Karpas-422 (cell line): ENCODE results near the gene IL1R1. TPM values are rescaled to one million over a fixed set of nuclear protein-coding genes. Genes with fewer than 3 reads are reported as not detected.

Experiments
- DNase-seq: peaks from one replicate; pipeline ENCODE4 v3.0.0-alpha.2; 2015
- H2AFZ ChIP-seq: fragments of 200-600 bp; sonication (generic); 2 replicates; pipeline ENCODE4 v1.6.1; 2014; ENCODE audit warnings: antibody characterized with exemption, low read length, mixed read lengths
- H3K27ac ChIP-seq: fragments of 200-600 bp; sonication (generic); 2 replicates; pipeline ENCODE4 v1.5.1; 2014; ENCODE audit warnings: mild to moderate bottlenecking, low read length, moderate library complexity
- H3K27me3 ChIP-seq: fragments of 200-600 bp; sonication (generic); 2 replicates; pipeline ENCODE4 v1.6.1; 2014; ENCODE audit warnings: low read length, mixed read lengths
- H3K36me3 ChIP-seq: fragments of 200-600 bp; sonication (generic); 2 replicates; pipeline ENCODE4 v1.6.1; 2014; ENCODE audit warnings: low read length, mixed read lengths; ENCODE audit not compliant: insufficient read depth
- H3K4me1 ChIP-seq: fragments of 200-600 bp; sonication (generic); 2 replicates; pipeline ENCODE4 v1.6.1; 2014; ENCODE audit warnings: mild to moderate bottlenecking, low read length, mixed read lengths
- H3K4me2 ChIP-seq: fragments of 200-600 bp; sonication (generic); 2 replicates; pipeline ENCODE4 v1.6.1; 2014; ENCODE audit warnings: low read length, low read depth, mild to moderate bottlenecking; ENCODE audit not compliant: poor library complexity, severe bottlenecking
- H3K4me3 ChIP-seq: fragments of 200-600 bp; sonication (generic); 2 replicates; pipeline ENCODE4 v1.5.1; 2014; ENCODE audit warnings: mild to moderate bottlenecking, antibody characterized with exemption, low read length, mixed read lengths
- H3K79me2 ChIP-seq: fragments of 200-600 bp; sonication (generic); 2 replicates; pipeline ENCODE4 v1.6.1; 2014; ENCODE audit warnings: mild to moderate bottlenecking, low read length, mixed read lengths
- H3K9ac ChIP-seq: fragments of 200-600 bp; sonication (generic); 2 replicates; pipeline ENCODE4 v1.6.0; 2014; ENCODE audit warnings: low read length
- H3K9me2 ChIP-seq: fragments of 200-600 bp; sonication (generic), shearing (Covaris generic); replicated peaks from 2 replicates; pipeline ENCODE4 v1.6.0; 2014; ENCODE audit warnings: mild to moderate bottlenecking, low read length, moderate library complexity; ENCODE audit not compliant: insufficient read depth
- H3K9me3 ChIP-seq: fragments of 300-700, 200-600 bp; sonication (generic); 2 replicates; pipeline ENCODE4 v1.6.1; 2014; ENCODE audit warnings: low read length, mixed read lengths
- H4K20me1 ChIP-seq: fragments of 200-600 bp; sonication (generic); 2 replicates; pipeline ENCODE4 v1.6.1; 2014; ENCODE audit warnings: mild to moderate bottlenecking, antibody characterized with exemption, low read length, low read depth; ENCODE audit not compliant: insufficient read depth
- total RNA-seq: library from RNA; depleted of rRNA; stranded (reverse); fragments of >200 nt; shearing (Covaris generic); gene quantifications from 2 replicates; pipeline ENCODE4 v1.2.3, GENCODE V29; 2014; ENCODE audit warnings: low replicate concordance; rRNA removed

IL1R1 gene
- total RNA-seq, 1 experiment from 2014 or later, result not detected

DNA sequence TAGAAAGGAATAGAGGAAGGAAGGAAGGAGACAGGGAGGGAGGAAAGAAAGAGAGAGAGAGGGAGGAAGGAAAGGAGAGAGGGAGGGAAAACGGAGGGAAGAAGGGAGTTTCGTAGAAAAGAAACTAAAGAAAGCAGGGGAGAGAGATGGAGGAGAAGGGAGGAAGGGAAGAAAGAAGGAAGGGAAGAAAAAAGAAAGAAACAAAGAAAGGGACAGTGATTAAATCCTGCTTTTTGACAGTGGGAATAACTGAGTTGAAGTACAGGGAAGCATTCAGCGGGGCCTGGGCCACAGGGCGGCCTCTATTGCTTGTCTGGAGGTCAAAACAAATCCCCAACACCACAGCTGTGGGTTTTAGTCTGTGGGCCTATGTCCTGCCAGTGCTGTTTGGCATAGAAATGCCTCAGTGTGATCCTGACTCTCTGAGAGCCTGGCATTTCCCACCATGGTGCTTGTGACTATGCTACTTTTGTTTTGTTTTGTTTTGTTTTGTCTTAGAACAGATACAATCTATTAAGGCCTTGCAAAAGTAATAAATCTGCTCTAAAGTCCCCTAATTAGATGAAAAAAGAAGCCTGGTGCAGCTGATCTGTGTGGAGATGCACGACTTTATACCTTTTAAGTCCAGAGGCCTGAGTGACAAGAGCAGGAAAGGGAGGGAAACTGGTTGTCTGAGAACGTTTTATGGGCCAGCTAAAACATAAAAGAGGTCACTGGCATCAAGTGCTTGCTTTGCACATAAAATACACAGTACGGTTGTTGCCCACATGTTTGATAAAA lies 84.3 kb downstream of the IL1R1 start:
- Histone ChIP-seq H3K79me2 (no peaks in the 10 kb centered on the region), H3K9me2 (no peaks in the 10 kb centered on the region), H3K4me3 (no peak overlapping the region), H3K9me3 (no peaks in the 10 kb centered on the region), H2AFZ (no peak overlapping the region), H3K27ac (no peak overlapping the region), H3K4me1 (no peaks in the 10 kb centered on the region), H3K4me2 (no peak overlapping the region), H3K9ac (no peak overlapping the region), H3K36me3 (no peaks in the 10 kb centered on the region), H3K27me3 (no peaks in the 10 kb centered on the region), H4K20me1 (no peaks in the 10 kb centered on the region)
- no peak for DNase-seq

DNA sequence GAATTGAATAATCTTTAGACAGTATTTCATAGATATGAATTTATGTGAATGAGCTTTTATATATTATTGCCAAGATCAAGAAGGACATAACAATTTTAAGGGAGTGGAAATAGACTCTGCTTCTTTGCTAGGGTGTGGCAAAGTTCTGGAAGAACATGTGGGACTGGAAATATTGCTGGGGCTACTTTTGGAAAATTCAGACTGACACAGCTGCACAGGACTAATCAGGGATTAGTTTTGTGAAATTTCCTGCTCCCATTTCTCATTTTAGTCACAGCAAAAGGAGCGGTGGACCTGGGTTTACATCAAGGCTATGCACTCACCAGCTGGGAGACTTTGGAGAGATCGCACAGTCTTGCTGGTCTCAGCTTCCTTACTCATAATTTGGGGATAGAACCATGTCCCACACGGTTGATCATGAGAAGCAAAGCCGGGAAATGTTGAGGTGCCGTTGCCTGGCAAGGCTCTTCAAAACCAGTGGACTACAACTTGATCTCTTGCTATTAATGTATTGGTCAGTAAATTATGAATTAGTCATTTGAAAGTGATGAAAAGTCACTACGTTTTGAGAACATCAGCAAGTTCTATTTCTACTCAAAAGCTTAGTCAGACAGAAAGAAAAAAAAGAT lies 86.7 kb downstream of the IL1R1 start:
- Histone ChIP-seq H3K36me3 (no peaks in the 10 kb centered on the region), H3K9me3 (no peaks in the 10 kb centered on the region), H3K4me1 (no peaks in the 10 kb centered on the region), H4K20me1 (no peaks in the 10 kb centered on the region), H3K27ac (no peak overlapping the region), H3K9me2 (no peaks in the 10 kb centered on the region), H3K4me3 (no peak overlapping the region), H3K79me2 (no peaks in the 10 kb centered on the region), H2AFZ (no peak overlapping the region), H3K4me2 (no peak overlapping the region), H3K27me3 (no peaks in the 10 kb centered on the region), H3K9ac (no peak overlapping the region)
- no peak for DNase-seq

Other genes with a start within 250 kb of the IL1R1 start
- gene IL1R2, start 150.8 kb upstream of the IL1R1 start, total RNA-seq, result not detected in 2 replicates
- not detected in 2 replicates for gene IL1RL2, start 44.3 kb downstream of the IL1R1 start, total RNA-seq
- not detected in 2 replicates for gene IL1RL1, start 168.8 kb downstream of the IL1R1 start, total RNA-seq
- gene IL18R1, start 213.1 kb downstream of the IL1R1 start, total RNA-seq, result 0.36 TPM in 1 of 2 replicates, not detected in the other